B cell (primary cell): ENCODE data around the gene PNO1. TPM values are rescaled to one million over a fixed set of nuclear protein-coding genes. Genes with fewer than 3 reads are reported as not detected.

Source experiments
- ATAC-seq: fragments of 200-7000 bp; cut with Tn5 transposase; one replicate; pipeline ENCODE4 v1.10.0; 2021; ENCODE audit warnings: low read depth, mild to moderate bottlenecking, moderate number of reproducible peaks, moderate library complexity
- CTCF ChIA-PET: fragments of 350-600 bp; sonication (Branson Sonifier 250); formaldehyde crosslinking; loops from one replicate; lab custom pipeline; 2021; ENCODE audit warnings: antibody characterized with exemption, inconsistent platforms; lab: Charles Lee
- POLR2A ChIA-PET: fragments of 350-600 bp; sonication (Branson Sonifier 250); formaldehyde crosslinking; loops from one replicate; lab custom pipeline; 2021; ENCODE audit warnings: antibody characterized with exemption; lab: Charles Lee
- DNase-seq: peaks from one replicate; pipeline ENCODE4 v3.0.0; 2013
- H2AFZ ChIP-seq: 2 replicates; pipeline ENCODE4 v1.6.1; 2012; ENCODE audit warnings: mild to moderate bottlenecking, low read depth, low read length; ENCODE audit not compliant: insufficient read depth, poor library complexity, severe bottlenecking
- H3K27ac ChIP-seq, 2 donors: 1 replicate in 1 of 2; 2 replicates in 1 of 2; pipeline ENCODE4 v1.5.1; 2012 to 2013; ENCODE audit warnings: low read length in 2 of 2, mild to moderate bottlenecking in 2 of 2, moderate library complexity in 1 of 2
- H3K27me3 ChIP-seq, 4 experiments: fragments of 200-600 bp in 1 of 4; sonication (generic) in 1 of 4; replicated peaks in 1 of 4; 1 replicate in 2 of 4; 2 replicates in 2 of 4; pipeline versions ENCODE4 v1.6.1 to v1.7.0; 2013 to 2016; ENCODE audit warnings: low read length in 3 of 4, mild to moderate bottlenecking in 2 of 4, mixed read lengths in 1 of 4, moderate library complexity in 1 of 4; ENCODE audit not compliant: insufficient read depth in 4 of 4, control insufficient read depth in 3 of 4; ENCODE audit errors: control extremely low read depth in 1 of 4
- H3K36me3 ChIP-seq, 2 experiments: replicated peaks in 1 of 2; 1 replicate in 1 of 2; 2 replicates in 1 of 2; pipeline versions ENCODE4 v1.6.1 to v1.7.1; 2013; ENCODE audit warnings: low read length in 1 of 2; ENCODE audit not compliant: insufficient read depth in 2 of 2, control insufficient read depth in 1 of 2; ENCODE audit errors: control extremely low read depth in 1 of 2, extremely low read depth in 1 of 2
- H3K4me1 ChIP-seq, 2 donors: fragments of 200-600 bp in 1 of 2; sonication (generic) in 1 of 2; 1 replicate in 1 of 2; 2 replicates in 1 of 2; pipeline versions ENCODE4 v1.5.1 to v1.6.1; 2013 to 2017; ENCODE audit warnings: low read length in 2 of 2; ENCODE audit not compliant: control insufficient read depth in 2 of 2, insufficient read depth in 2 of 2
- H3K4me2 ChIP-seq: replicated peaks from 2 replicates; pipeline ENCODE3; 2012; ENCODE audit warnings: mild to moderate bottlenecking, low read depth, low read length; ENCODE audit not compliant: poor library complexity, severe bottlenecking
- H3K4me3 ChIP-seq, 5 experiments: fragments of 200-600 bp in 1 of 5; sonication (generic) in 1 of 5; 1 replicate in 3 of 5; 2 replicates in 2 of 5; pipeline versions ENCODE4 v1.5.1 to v1.7.0; 2011 to 2016; ENCODE audit warnings: low read length in 4 of 5, mild to moderate bottlenecking in 4 of 5, low read depth in 2 of 5, control low read depth in 1 of 5, moderate library complexity in 1 of 5; ENCODE audit not compliant: insufficient read depth in 1 of 5; ENCODE audit errors: control extremely low read depth in 1 of 5, extremely low read depth in 1 of 5
- H3K79me2 ChIP-seq: fragments of 200-600 bp; sonication (generic); one replicate; pipeline ENCODE4 v1.6.0; 2016; ENCODE audit warnings: low read length; ENCODE audit not compliant: control insufficient read depth, insufficient read depth
- H3K9ac ChIP-seq: fragments of 200-600 bp; sonication (generic); 2 replicates; pipeline ENCODE4 v1.6.1; 2017; ENCODE audit warnings: mild to moderate bottlenecking, low read length, moderate library complexity
- H3K9me3 ChIP-seq, 3 donors: one replicate each; pipeline versions ENCODE4 v1.6.1 to v1.7.1; 2013; ENCODE audit warnings: low read length in 2 of 3; ENCODE audit not compliant: control insufficient read depth in 2 of 3, insufficient read depth in 1 of 3; ENCODE audit errors: control extremely low read depth in 1 of 3
- H4K20me1 ChIP-seq: 2 replicates; pipeline ENCODE4 v1.6.0; 2012; ENCODE audit warnings: mild to moderate bottlenecking, low read length; ENCODE audit not compliant: insufficient read depth, control insufficient read depth, poor library complexity, severe bottlenecking
- H3K27ac Mint-ChIP-seq: one replicate; pipeline ENCODE4 v1.8.0; 2021; ENCODE audit warnings: mixed read lengths
- H3K27me3 Mint-ChIP-seq: one replicate; pipeline ENCODE4 v1.8.0; 2021; ENCODE audit warnings: mixed read lengths
- H3K4me1 Mint-ChIP-seq: one replicate; pipeline ENCODE4 v1.8.0; 2021; ENCODE audit warnings: mixed read lengths
- H3K4me3 Mint-ChIP-seq: one replicate; pipeline ENCODE4 v1.8.0; 2021; ENCODE audit warnings: mixed read lengths
- H3K9me3 Mint-ChIP-seq: one replicate; pipeline ENCODE4 v1.8.0; 2022; ENCODE audit warnings: mixed read lengths; ENCODE audit not compliant: insufficient read depth
- EZH2 ChIP-seq: IDR thresholded peaks from 2 replicates; pipeline ENCODE4 v1.6.1; 2012; ENCODE audit warnings: borderline replicate concordance, low read depth, mild to moderate bottlenecking, moderate library complexity, low read length; ENCODE audit not compliant: insufficient read depth, poor library complexity, severe bottlenecking
- WGBS: methylation state at CpG from one replicate; pipeline ENCODE4 v1.1.5; 2013; ENCODE audit warnings: missing lambda C conversion rate; ENCODE audit not compliant: insufficient coverage; 5-methylcytosine and 5-hydroxymethylcytosine counted together
- intact Hi-C: fragments of 100-400 bp; cut with micrococcal nuclease; formaldehyde crosslinking; loops from one replicate; pipeline ENCODE4 v1.10.0; 2022
- polyA plus RNA-seq: library from polyadenylated mRNA; depleted of rRNA; stranded (reverse); fragments of >200 nt; gene quantifications from 2 replicates; pipeline ENCODE4 v1.2.3, GENCODE V29; 2012
- total RNA-seq, 2 donors: library from RNA; stranded (reverse); fragments of 120-200 nt in 1 of 2; gene quantifications; 1 replicate in 1 of 2; 2 replicates in 1 of 2; pipeline versions ENCODE4 v1.2.3 to v1.2.4, GENCODE V29; 2013 to 2022
- TF ChIP-seq, protein P1 (sequence below): fragments of 200-600 bp; IDR thresholded peaks from one replicate; pipeline ENCODE4 v1.8.0; 2022; ENCODE audit warnings: antibody characterized with exemption, mild to moderate bottlenecking

PNO1 gene
- total and polyA plus RNA-seq, 2 donors (not counting 1 experiment from before 2014, with no cell fraction given): 4.7 to 12.3 TPM

DNA sequence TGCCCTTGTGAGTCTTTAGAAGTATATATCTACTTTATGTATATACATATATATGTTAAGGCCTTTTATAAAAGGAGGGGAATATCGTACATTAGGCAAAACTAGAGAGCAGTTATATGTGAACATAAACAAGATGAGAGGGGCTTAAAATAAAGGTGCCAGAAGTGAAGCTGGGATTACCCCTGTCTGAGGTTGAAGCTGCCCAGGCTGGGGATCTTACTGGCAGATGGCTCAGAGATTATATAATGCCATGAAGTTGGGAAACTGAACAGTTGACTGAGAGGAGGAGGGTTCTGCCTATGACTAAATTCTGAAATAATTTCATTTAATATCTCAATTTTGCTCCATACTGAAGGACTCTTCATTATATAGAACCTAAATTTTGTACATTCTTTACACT, 6.0 kb downstream of the PNO1 start:
- peaks cover 10 to 68% of the 10 kb centered on the region in 2 experiments for H3K36me3 ChIP-seq
- no peak overlapping the region for H3K4me2 ChIP-seq
- ChIA-PET CTCF (no interaction called here), POLR2A (no interaction called here)
- peaks cover 30% of the 10 kb centered on the region for H3K79me2 ChIP-seq
- no CpG with 5 or more reads among the region's 1 CpG for WGBS
- H3K9me3 ChIP-seq: no peaks in the 10 kb centered on the region
- H3K27me3 Mint-ChIP-seq: no peaks in the 10 kb centered on the region
- peaks cover 20% of the 10 kb centered on the region for H3K4me1 Mint-ChIP-seq
- H3K4me3 ChIP-seq: no peak overlapping the region
- DNase-seq (no peak), ATAC-seq (no peak)
- TF ChIP-seq EZH2: no peak
- TF ChIP-seq, protein P1, sequence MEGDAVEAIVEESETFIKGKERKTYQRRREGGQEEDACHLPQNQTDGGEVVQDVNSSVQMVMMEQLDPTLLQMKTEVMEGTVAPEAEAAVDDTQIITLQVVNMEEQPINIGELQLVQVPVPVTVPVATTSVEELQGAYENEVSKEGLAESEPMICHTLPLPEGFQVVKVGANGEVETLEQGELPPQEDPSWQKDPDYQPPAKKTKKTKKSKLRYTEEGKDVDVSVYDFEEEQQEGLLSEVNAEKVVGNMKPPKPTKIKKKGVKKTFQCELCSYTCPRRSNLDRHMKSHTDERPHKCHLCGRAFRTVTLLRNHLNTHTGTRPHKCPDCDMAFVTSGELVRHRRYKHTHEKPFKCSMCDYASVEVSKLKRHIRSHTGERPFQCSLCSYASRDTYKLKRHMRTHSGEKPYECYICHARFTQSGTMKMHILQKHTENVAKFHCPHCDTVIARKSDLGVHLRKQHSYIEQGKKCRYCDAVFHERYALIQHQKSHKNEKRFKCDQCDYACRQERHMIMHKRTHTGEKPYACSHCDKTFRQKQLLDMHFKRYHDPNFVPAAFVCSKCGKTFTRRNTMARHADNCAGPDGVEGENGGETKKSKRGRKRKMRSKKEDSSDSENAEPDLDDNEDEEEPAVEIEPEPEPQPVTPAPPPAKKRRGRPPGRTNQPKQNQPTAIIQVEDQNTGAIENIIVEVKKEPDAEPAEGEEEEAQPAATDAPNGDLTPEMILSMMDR: no peak
- H3K9ac ChIP-seq: no peak overlapping the region
- no peak overlapping the region for H3K4me3 Mint-ChIP-seq
- H3K4me1 ChIP-seq: peaks cover 7 to 8% of the 10 kb centered on the region in 2 donors
- no peak overlapping the region for H3K27ac ChIP-seq
- no peak overlapping the region for H2AFZ ChIP-seq
- H4K20me1 ChIP-seq: no peaks in the 10 kb centered on the region
- no peaks in the 10 kb centered on the region for H3K9me3 Mint-ChIP-seq
- H3K27ac Mint-ChIP-seq: no peak overlapping the region
- intact Hi-C loops: no loop called here
- no peaks in the 10 kb centered on the region for H3K27me3 ChIP-seq

DNA sequence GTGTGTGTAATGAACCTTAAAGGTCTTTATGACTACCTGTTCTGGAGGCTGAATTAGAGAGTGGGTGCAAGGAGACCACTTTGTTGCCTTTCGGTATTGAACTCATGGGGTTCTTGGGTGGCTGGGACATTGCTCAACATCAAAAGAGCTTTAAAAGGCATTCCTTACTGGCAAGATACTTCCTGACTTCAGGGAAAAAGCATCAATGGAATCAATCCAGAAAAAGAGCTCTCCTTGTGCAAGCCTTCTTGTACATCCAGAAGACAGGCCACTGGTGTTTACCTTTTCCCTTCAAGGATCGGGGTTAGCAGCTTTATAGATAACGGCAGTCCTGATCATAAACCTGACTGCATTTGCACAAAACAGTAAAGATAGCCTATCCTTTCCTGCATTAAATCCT, 9.5 kb downstream of the PNO1 start:
- Mint-ChIP-seq H3K9me3 (no peaks in the 10 kb centered on the region), H3K4me3 (no peak overlapping the region), H3K27me3 (no peaks in the 10 kb centered on the region), H3K4me1 (peaks cover 7% of the 10 kb centered on the region), H3K27ac (no peak overlapping the region)
- H3K4me2 ChIP-seq: no peak overlapping the region
- H3K36me3 ChIP-seq: peaks cover 14 to 63% of the 10 kb centered on the region in 2 experiments
- WGBS: 100% methylated on average over 3 of the region's 3 CpGs
- H3K9ac ChIP-seq: no peak overlapping the region
- no peak overlapping the region for H2AFZ ChIP-seq
- TF ChIP-seq EZH2: no peak
- TF ChIP-seq, protein P1: no peak
- H3K27me3 ChIP-seq: no peaks in the 10 kb centered on the region
- H4K20me1 ChIP-seq: no peaks in the 10 kb centered on the region
- H3K79me2 ChIP-seq: peaks cover 11% of the 10 kb centered on the region
- no peaks in the 10 kb centered on the region for H3K4me1 ChIP-seq
- intact Hi-C loops: no loop called here
- ATAC-seq: no peak
- no peak overlapping the region for H3K27ac ChIP-seq
- DNase-seq: no peak
- ChIA-PET CTCF (interaction anchor here (1.5 to 2.4 kb wide), 3 partner anchors 15 to 45 kb away, joined by 4 to 8 read pairs (median 5); no protein-coding TSS in a partner anchor), POLR2A (interaction anchor here (1.0 kb wide), 1 partner anchor 10 kb away, joined by 3 read pairs; the partner anchor contains the start of gene PNO1)
- H3K9me3 ChIP-seq: no peaks in the 10 kb centered on the region
- H3K4me3 ChIP-seq: no peak overlapping the region
